Placental pericyte (primary cell): ENCODE measurements around the gene TMX2. TPM values are rescaled to one million over a fixed set of nuclear protein-coding genes. Genes with fewer than 3 reads are reported as not detected.

Experiments used
- small RNA-seq: library from RNA; depleted of rRNA; stranded (forward); fragments of <200 nt; gene quantifications from one replicate; pipeline ENCODE3, GENCODE V24; 2012; ENCODE audit warnings: low replicate concordance
- total RNA-seq: library from RNA; depleted of rRNA; stranded (reverse); fragments of >200 nt; gene quantifications from 2 replicates; pipeline ENCODE4 v1.2.3, GENCODE V29; 2012

Gene TMX2, protein sequence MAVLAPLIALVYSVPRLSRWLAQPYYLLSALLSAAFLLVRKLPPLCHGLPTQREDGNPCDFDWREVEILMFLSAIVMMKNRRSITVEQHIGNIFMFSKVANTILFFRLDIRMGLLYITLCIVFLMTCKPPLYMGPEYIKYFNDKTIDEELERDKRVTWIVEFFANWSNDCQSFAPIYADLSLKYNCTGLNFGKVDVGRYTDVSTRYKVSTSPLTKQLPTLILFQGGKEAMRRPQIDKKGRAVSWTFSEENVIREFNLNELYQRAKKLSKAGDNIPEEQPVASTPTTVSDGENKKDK
- 88.0 and 89.0 TPM in 2 replicates for total RNA-seq

DNA sequence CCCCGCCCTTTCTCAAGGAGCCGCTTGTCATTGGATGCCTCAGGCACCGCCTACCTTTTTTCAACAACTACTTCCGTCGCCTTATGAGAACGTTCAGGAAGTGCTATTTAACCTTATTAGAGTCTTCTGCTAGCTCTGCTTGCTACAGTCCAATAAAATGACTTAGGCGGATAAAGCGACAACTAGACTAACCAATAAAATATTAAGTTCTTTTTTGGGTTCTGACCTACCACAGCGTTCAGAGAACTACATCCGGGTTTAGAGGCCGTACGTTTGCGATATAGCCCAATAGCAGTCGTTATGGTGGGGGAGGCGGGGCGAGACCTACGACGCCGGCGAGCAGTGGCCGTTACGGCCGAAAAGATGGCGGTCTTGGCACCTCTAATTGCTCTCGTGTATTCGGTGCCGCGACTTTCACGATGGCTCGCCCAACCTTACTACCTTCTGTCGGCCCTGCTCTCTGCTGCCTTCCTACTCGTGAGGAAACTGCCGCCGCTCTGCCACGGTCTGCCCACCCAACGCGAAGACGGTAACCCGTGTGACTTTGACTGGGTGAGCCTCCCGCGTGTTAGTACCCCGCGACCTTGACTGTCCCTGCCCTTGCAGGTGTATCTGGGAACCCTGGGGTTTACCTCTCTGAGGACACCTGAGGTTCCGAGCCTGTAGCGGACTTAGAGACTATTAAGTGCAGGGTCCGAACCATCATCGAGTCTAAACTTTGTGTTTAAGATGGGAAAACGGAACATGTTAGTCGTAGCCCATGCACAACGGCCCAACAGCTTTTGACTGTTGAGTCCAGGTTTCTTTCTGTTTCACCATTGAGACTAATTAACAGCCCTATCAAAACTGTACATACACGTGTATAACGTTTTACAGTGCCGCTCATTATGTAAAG, at the start of gene TMX2:
Gene TMX2 (plus strand): TSS at position 338 of the 895 bp plus-strand sequence. CDS start 26 bp downstream, at position 364.

DNA sequence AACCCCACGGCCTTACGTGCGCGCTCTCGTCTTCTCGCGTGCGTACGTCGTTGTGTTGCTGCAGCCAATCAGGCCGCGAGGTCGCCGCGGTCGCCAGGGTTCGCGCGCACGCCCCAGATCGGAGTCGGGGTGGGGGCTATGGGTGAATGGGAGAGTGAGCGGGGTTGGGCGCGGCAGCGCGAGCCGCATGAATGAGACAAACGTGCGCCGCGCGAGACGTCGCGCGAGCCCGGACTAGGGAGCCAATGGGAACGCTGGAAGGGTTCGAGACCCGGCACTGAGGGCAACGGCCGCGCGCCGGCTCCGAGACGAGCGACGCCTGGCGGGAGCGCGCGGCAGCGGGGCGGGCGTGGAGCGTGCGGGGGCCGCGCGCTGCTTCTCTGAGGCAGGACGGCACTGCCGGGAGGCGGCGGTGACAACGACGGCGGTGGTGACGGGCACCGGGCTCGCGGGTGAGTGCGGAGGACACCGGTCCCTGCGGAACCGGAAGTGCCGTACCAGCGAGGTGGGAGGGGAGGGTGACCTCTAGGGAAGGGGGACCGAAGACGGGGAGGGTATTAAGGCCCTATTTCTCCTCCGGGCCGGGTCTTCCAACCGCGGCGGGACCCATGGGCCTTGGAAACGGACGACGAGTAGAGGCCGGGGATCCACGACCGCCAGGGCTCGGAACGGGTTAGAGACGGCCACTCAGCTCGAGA, 44.5 kb upstream of the TMX2 start, which contains the start of gene ZDHHC5:
Gene ZDHHC5 (plus strand): TSS at position 379 of the 698 bp plus-strand sequence. CDS start 4,977 bp downstream, outside the sequence.

DNA sequence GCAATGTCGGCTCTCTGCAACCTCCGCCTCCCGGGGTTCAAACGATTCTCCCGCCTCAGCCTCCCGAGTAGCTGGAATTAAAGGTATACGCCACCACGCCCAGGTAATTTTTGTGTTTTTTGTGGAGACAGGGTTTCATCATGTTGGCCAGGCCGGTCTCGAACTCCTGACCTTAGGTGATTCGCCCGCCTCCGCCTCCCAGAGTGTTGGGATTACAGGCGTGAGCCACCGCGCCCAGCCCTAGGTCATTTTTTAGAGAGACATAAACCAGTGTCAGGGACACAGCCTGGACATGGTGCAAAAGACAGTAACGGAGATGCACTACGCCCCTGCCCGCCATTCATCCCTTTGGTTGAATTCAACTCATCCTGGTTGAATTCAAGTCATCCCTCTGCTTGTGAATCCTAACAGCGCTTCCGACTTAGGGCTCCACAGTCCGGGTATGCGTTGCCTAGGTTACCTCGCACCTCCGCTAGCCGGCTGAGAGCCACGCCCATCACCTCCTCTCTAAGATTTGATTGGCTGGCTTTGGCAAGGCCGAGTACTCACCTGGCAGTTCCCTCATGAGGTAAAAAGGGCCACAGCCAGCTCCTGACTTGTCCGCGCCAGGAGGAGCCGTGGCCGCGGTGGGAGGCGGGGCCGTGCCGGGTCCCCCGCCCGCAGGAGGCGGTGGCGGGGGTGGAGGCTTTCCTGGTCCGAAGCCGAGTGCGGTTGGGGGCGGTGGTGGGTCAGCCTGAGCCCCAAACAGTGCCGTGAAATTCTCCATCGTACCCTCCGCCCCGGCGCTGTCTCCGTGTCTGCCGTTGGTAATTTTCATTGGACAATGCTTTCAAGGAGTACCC, 758 bp upstream of the TMX2 start, which contains the start of gene MED19:
Gene MED19 (minus strand): TSS at position 802 of the 842 bp plus-strand sequence. CDS start 36 bp downstream, at position 766.

DNA sequence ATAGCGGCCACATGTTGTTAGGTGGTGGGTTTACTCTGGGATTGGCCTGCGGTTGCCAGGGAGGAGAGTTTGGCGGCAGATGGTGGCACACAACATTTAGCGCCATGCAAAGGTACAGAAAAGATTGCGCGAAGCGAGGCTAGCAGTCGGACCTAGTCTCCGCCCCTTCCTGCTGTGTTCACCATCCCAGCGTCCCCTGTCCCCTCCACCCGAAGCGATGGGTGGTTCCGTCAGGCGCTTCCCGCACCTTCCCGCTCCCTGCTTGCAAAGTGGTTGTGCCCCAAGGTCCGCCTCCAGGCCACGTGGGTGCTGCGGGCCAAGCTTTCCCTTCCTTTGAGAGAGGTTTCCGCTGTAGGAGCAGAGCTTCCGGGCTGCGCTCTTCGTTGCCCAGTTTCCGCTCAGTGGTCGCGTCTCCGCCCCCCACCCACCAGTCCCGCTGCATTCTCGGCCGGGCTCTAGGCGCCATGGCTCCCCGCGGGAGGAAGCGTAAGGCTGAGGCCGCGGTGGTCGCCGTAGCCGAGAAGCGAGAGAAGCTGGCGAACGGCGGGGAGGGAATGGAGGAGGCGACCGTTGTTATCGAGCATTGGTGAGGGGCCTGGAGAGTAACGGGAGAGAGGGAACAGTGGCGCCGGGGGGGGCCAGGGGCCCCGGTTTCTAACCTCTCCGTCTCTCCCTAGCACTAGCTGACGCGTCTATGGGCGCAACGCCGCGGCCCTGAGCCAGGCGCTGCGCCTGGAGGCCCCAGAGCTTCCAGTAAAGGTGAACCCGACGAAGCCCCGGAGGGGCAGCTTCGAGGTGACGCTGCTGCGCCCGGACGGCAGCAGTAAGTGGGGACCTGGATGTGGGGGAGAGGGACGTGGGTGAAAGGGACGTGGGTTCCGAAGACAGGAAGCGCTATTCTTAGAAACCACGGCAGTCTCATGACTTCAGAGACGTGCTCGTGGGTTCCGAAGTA, 29.0 kb downstream of the TMX2 start, which contains the start of gene SELENOH:
Gene SELENOH (plus strand): TSS at position 360 of the 955 bp plus-strand sequence. CDS start 105 bp downstream, at position 465.

DNA sequence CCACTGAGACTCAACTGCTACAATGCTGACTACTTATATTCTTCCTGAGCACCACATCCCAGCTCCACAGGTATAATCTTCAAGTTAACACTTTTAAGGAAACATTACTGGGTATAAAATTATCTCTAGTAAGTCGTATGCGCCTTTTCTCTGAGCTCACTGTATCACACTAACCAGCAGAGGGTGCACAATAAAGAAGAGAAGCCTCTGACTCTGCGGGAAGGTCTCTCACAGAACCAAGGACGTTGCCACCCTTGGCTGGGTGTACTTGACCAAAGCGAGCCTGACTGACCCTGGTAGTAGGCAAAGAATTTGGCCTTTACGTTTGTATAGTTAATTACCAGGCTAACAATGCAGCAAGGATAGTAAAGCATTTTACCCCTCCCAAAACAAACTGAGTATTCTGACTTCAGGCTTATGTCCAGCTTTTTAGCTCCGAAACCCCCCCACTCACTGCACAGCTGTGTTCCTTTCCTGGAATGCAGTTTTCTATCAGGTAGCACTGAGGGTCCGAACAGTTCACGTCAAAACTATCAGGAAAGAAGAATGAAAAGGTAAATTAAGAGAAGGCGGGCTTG, 39.4 kb downstream of the TMX2 start, which contains the start of gene BTBD18:
Gene BTBD18 (minus strand): TSS at position 144 of the 578 bp plus-strand sequence. CDS start 631 bp downstream, outside the sequence.

DNA sequence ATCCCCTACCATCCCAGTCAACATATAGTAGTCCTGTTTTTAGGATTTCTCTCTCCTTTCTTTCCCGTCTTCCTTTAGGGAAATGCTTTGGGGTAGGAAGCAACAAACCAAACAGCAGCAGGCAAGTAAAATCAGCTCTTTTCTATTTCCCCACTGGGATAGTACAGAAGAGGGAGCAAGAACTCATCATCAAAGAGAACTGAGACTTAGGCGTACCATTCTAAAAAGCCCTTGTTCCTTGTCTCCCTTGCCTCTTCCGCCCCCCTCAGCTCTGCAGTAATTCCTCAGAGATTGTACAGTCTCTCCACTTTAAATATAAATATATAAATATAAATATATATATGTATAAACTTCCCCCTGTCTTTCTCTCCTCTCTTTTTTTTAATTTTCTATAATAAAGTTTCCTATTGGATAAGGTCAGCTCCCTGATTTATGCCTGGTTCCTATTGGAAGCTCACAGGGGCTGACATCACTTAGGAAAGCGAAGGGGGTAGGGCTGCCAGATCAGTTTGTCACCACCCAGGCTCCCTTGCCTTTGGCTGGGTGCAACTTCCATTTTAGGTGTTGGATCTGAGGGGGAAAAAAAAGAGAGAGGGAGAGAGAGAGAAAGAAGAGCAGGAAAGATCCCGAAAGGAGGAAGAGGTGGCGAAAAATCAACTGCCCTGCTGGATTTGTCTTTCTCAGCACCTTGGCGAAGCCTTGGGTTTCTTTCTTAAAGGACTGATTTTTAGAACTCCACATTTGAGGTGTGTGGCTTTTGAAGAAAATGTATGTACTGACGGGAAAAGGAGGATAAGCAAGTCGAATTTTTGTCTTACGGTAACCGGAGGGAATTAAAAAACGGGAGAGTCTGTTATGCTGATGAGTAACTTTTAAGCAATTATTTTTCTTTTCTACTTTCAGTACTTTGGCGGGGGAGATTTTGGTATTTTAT, 49.2 kb downstream of the TMX2 start, which contains the start of gene CTNND1:
Gene CTNND1 (plus strand): TSS at position 502 of the 934 bp plus-strand sequence. CDS start 29,677 bp downstream, outside the sequence.

Small RNA genes within 50 kb of the gene (small RNA-seq; reads per million reads assigned to genes)
- not detected for gene TMX2-CTNND1

Other genes with a start within 250 kb of the TMX2 start
- gene SLC43A1, start 196.9 kb upstream of the TMX2 start, total RNA-seq: 13.2 and 34.4 TPM in 2 replicates
- 22.1 and 27.9 TPM in 2 replicates for gene TIMM10, start 181.8 kb upstream of the TMX2 start, total RNA-seq
- not detected in 2 replicates for gene SMTNL1, start 175.0 kb upstream of the TMX2 start, total RNA-seq
- gene UBE2L6, start 144.9 kb upstream of the TMX2 start, total RNA-seq: 39.4 and 57.1 TPM in 2 replicates
- gene SERPING1, start 114.9 kb upstream of the TMX2 start, total RNA-seq: 1.6 and 16.4 TPM in 2 replicates
- gene YPEL4, start 62.7 kb upstream of the TMX2 start, total RNA-seq: 0.14 TPM in 1 of 2 replicates, not detected in the other
- 16.0 and 25.8 TPM in 2 replicates for gene CLP1, start 54.8 kb upstream of the TMX2 start, total RNA-seq
- gene ZDHHC5, start 44.5 kb upstream of the TMX2 start, total RNA-seq: 56.7 and 77.9 TPM in 2 replicates
- 10.3 and 15.3 TPM in 2 replicates for gene MED19, start 378 bp upstream of the TMX2 start, total RNA-seq
- gene SELENOH, start 28.9 kb downstream of the TMX2 start, total RNA-seq: 56.7 and 79.7 TPM in 2 replicates
- not detected in 2 replicates for gene BTBD18, start 39.2 kb downstream of the TMX2 start, total RNA-seq
- 108 and 195 TPM in 2 replicates for gene CTNND1, start 49.2 kb downstream of the TMX2 start, total RNA-seq